ENCODE data around the gene RALB. TPM values are rescaled to one million over a fixed set of nuclear protein-coding genes. Genes with fewer than 3 reads are reported as not detected.

Gene RALB
- total and polyA plus RNA-seq, 7 donors, result 25.6 to 72.3 (median 38.1) TPM

DNA sequence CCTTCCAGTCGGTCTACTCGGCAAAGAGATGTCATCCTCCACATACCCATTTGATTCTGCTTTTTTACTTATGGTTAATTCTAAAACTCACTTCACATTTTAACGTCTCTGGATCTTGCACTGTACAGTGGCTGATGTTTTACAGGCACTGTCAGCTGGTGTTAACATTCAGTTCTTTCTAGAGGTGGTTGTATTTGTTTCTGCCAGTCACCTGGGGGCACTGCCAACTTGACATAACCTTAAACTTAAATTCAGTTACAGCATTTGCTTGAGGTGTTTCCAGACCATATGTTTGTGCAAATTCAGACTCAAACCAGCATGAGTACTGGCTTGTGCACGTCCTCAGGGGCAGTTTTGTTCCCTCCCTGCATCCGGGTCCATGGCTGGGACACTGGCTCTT lies 24.1 kb upstream of the RALB start:
- no peak overlapping the region for H3K4me3 ChIP-seq
- H3K27me3 ChIP-seq (ENCODE audit: insufficient read depth in 3 of 3, low read length in 2 of 3), result no peaks in the 10 kb centered on the region
- peaks cover 23% of the 10 kb centered on the region for H3K4me1 ChIP-seq
- ATAC-seq (no peak), DNase-seq (no peak)
- TF ChIP-seq, protein P1, sequence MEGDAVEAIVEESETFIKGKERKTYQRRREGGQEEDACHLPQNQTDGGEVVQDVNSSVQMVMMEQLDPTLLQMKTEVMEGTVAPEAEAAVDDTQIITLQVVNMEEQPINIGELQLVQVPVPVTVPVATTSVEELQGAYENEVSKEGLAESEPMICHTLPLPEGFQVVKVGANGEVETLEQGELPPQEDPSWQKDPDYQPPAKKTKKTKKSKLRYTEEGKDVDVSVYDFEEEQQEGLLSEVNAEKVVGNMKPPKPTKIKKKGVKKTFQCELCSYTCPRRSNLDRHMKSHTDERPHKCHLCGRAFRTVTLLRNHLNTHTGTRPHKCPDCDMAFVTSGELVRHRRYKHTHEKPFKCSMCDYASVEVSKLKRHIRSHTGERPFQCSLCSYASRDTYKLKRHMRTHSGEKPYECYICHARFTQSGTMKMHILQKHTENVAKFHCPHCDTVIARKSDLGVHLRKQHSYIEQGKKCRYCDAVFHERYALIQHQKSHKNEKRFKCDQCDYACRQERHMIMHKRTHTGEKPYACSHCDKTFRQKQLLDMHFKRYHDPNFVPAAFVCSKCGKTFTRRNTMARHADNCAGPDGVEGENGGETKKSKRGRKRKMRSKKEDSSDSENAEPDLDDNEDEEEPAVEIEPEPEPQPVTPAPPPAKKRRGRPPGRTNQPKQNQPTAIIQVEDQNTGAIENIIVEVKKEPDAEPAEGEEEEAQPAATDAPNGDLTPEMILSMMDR (IDR thresholded peaks at IDR 0.05), result no peak
- H3K36me3 ChIP-seq (ENCODE audit: insufficient read depth in 1 of 2, low read depth in 1 of 2), result no peaks in the 10 kb centered on the region
- intact Hi-C loops (cut with DNase I), result no loop called here
- H3K9me3 ChIP-seq, result no peaks in the 10 kb centered on the region
- no peak overlapping the region for H3K27ac ChIP-seq
- 58 to 77% (median 63%) methylated on average over 5 of the region's 5 CpGs for WGBS, 3 donors

DNA sequence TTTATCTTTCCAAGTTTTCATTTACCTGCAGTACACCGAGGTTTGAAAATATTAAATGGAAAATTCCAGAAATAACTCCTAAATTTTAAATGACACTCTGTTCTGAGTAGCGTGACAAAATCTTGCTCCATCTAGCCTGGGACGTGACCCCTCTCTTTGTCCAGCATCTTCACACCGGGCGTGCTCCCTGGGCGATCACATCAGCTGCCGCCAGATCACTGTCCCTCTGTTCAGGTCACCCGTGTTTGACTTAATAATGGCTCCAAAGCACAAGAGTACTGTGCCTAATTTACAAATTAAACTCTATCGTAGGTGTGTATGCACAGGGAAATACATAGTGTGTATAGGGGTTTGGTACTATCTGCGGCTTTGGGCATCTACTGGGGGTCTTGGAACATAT lies 23.3 kb upstream of the RALB start:
- ATAC-seq, result no peak
- intact Hi-C loops (cut with DNase I), result no loop called here
- Histone ChIP-seq H3K4me1 (peaks cover 18% of the 10 kb centered on the region), H3K27me3 (ENCODE audit: insufficient read depth in 3 of 3, low read length in 2 of 3) (no peaks in the 10 kb centered on the region), H3K36me3 (ENCODE audit: insufficient read depth in 1 of 2, low read depth in 1 of 2) (no peaks in the 10 kb centered on the region), H3K9me3 (no peaks in the 10 kb centered on the region), H3K27ac (no peak overlapping the region), H3K4me3 (no peak overlapping the region)
- WGBS, 3 donors, result 79 to 85% (median 83%) methylated on average over 10 of the region's 10 CpGs
- TF ChIP-seq, protein P1 (IDR thresholded peaks at IDR 0.05), result no peak
- DNase-seq, result no peak

DNA sequence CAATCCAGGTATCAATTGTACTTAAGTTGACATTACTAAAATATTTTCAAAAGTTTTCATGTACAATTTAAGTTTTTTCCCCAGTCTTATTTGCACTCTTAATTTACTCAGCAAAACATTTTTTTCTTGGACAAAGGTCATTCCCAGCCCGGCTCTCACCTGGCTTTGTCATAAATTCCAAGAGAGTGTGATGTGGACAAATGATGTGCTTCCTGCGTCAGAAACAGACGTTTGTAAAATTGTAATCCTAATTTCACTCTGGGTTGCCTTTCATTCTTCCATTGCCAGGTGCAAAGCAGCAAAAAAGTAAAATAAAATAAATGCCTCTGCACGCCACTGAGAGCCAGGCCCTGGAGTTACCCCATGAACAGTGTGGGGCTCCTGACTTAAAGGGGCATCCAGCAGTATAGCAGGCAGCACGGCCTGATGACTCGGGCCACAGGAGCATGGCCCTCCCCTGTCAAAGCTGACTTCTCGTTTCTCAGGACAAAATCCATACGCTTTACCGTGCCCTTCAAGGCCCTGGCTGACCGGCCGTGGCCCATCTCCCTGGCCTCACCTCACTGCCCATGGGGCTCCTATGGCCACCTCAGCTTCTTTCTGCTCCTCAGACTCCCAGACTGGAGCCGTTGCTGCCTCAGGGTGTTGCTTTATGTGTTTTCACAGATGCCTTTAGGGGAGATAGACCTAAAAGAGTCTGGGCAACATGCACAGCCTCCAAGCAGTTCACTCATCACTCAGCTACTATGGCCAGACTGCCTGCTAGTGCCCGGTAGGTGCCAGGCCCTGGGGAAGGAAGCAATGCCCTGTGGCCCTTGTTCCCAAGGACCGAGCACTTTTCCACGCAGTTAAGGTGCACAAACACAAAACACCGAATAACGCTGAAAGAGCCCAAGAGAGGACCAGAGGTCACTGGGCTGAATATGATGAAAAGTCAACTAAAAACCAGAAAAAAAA lies 21.9 kb upstream of the RALB start:
- Histone ChIP-seq H3K4me3 (peak overlapping the region; percentile 60), H3K27ac (no peak overlapping the region), H3K27me3 (ENCODE audit: insufficient read depth in 3 of 3, low read length in 2 of 3) (no peaks in the 10 kb centered on the region), H3K36me3 (ENCODE audit: insufficient read depth in 1 of 2, low read depth in 1 of 2) (no peaks in the 10 kb centered on the region), H3K9me3 (no peaks in the 10 kb centered on the region), H3K4me1 (peaks cover 18% of the 10 kb centered on the region)
- ATAC-seq (no peak), DNase-seq (peak in 1 of 2 donors; percentile 20)
- 76 to 90% (median 79%) methylated on average over 17 of the region's 17 CpGs for WGBS, 3 donors
- TF ChIP-seq, protein P1 (IDR thresholded peaks at IDR 0.05), result no peak
- intact Hi-C loops (cut with DNase I), result no loop called here

DNA sequence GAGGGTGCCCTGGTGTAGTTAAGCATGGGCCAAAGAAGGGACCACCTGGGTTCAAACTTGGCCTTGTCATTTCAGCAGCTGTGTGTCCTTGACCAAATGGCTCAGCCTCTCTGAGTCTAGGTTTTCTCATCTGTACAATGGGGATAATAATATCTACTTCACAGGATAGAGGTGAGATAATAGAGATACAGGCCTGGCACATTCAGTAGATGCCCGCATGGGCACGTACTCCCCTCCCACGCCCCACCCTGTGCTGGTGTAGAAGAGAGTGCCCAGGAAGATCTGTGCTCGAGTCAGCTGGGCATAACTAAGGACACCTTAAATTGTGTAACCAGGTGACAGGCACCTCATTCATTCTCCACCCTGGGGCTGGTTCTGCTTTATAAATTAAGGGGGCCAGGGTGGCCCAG lies 21.1 kb upstream of the RALB start:
- TF ChIP-seq, protein P1 (IDR thresholded peaks at IDR 0.05), result no peak
- Histone ChIP-seq H3K27ac (no peak overlapping the region), H3K4me1 (peaks cover 18% of the 10 kb centered on the region), H3K27me3 (ENCODE audit: insufficient read depth in 3 of 3, low read length in 2 of 3) (no peaks in the 10 kb centered on the region), H3K36me3 (ENCODE audit: insufficient read depth in 1 of 2, low read depth in 1 of 2) (no peaks in the 10 kb centered on the region), H3K9me3 (no peaks in the 10 kb centered on the region), H3K4me3 (peak overlapping the region; percentile 60)
- 76 to 93% (median 82%) methylated on average over 4 of the region's 4 CpGs for WGBS, 3 donors
- intact Hi-C loops (cut with DNase I), result no loop called here
- DNase-seq (peak in 1 of 2 donors; percentile 23), ATAC-seq (peak in 3 of 4 donors; percentile 21 to 31 (median 27))
